NCI-H510A (cell line): ENCODE measurements around the gene CACHD1.

ENCODE experiments used
- DNase-seq: peaks from one replicate; lab custom pipeline; 2025; lab: John Stamatoyannopoulos, UW

The CACHD1 gene

DNA sequence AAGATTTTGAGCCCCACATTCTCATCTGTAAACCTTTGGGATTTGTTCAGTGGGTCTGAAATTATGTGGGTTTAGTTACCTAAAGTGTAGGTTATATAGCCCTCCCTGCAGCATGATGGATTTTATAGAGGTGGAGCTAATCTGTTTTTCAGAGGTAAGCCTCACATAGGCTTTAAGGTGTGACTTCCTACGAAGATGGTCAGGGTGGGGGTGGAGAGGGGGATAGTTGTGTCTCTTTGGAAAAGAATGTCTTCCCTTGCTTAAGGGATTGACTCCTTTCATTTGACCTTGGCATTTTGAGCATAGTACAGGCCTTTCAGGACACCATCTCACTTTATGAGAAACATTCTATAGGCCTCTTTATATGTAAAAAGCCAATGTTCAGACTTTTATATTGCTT is 3.4 kb downstream of the CACHD1 start:
- no peak for DNase-seq

DNA sequence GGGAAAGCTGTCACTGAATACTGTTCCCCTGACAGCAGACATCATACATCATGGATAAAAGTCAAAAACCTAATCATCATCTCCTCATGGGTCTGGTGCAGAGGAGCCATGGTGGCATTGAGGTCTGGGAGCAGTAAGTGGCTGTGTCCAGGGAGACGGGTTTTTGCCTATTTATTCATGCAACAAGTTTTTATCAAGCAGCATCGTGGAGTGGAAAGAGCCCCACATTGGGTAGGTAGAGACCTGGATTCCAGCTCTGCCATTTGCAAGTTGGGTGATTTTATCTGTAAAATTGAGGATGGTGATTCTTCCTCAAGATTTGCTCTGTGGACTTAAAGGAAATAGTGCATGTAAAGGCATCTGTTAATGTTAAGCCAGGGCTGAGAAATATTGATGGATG is 4.2 kb downstream of the CACHD1 start:
- no peak for DNase-seq

GRCh38 chr1:64474665-64475439 is 4.9 kb downstream of the CACHD1 start:
- no peak for DNase-seq

GRCh38 chr1:64476251-64476952 is 6.5 kb downstream of the CACHD1 start:
- no peak for DNase-seq

DNA sequence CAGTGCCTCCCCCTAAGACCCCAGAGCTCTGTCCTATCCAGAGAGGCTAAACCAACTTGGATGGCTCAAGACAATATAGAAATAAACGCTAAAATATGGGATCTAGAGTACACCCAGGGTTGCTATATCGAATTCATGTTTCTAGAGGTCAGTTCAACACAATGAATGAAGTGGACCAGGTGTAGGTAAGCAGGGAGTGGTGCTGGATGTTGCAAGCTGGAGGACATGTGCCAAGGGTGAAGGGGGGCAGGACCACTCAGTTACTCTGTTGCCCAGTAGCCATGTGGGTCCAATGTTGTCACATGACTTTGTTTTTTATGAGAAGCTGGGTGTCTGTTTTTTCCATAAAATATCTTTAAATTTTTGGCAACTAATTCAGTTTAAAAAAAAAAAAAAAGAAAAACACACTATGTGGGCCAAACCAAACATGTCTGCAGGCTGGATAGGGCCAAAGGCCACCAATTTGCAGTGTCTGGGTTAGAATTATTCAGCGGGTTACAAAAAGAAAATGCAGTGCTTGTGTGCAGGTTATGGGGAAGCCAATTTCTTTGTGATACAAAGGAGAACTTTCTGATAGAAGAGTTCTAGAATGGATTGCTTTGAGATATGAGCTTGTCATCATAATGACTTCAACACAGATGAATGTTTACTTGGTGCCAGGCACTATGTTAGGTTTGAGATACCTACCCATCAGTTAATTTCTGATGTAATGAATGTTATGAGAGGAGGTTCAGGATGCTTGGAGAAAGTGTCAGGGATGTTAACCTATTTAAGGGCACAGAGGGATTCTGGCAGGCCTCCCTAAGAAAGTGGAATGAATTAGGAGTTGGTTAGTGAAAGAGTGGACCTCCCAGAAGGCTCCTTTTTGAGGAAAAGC is 8.9 kb downstream of the CACHD1 start:
- DNase-seq = no peak

- DNase-seq = no peak
These were observed 9.9 kb downstream of the CACHD1 start for GRCh38 chr1:64479874-64480273.

GRCh38 chr1:64480999-64481772 is 11.3 kb downstream of the CACHD1 start:
- no peak for DNase-seq

DNA sequence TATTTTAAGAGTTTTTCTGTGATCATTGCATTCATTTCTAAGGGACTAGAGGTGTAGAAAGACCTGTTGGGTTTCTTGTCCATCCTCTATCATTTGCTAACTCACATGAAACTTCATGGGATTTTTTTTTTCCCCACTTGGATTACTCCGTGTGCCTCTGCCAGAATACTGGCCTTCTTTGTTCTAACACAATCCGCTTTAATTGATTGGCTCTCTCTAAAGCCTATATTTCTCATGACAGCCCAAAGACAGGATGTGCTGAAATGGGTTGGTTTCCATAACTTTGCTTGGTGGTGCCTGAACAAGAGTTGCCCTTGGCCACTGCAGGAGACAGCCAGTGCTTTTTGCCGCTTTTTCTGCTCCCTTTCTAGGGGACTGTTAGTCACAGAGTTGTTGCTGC is 12.2 kb downstream of the CACHD1 start:
- DNase-seq = no peak

- DNase-seq = no peak
These were observed 12.8 kb downstream of the CACHD1 start for GRCh38 chr1:64482720-64483119.

DNA sequence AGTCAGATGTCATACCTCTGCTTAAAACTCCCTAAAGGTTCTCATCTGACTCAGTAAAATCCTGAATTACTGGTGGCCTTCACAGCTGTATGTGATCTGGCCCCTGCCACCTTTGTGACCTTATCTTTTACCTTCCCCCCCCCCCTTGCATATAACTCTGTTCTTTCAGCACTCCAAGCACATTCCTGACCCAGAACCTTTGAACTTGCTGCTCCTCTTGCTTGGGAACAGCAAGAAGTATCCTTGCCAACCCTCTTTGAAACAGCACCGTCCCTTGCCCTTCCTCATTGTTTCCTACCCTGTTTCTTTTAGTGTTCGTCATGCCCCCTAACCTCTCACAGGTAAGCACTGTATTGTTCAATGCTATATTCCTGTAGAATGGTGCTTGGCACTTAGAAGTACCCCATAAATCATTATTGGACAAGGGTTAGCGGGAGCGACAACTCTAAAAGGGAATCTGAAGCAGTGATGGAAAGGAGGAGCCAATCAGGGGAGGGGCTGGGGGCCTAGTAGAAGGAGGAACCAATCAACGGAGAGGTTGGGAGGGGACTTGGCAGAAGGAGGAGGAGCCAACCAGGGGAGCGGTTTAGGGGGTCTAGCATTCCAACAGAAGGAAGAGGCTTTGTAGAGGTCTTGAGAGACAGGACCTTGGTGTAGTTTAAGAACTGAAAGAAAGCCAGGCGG is 13.9 kb downstream of the CACHD1 start:
- DNase-seq = no peak

DNA sequence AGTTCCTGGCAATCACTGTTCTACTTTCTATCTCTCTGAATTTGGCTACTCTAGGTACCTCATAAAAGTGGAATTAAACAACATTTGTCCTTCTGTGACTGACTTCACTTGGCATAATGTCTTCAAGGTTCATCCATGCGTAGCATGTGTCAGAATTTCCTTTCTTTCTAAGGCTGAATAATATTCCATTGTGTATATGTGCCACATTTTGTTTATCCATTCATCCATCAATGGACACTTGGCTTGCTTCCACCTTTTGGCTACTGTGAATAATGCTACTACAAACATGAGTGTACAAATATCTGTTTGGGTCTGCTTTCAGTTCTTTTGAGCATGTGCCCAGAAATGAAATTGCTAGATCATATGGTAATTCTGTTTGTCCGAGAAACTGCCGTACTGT is 14.7 kb downstream of the CACHD1 start:
- DNase-seq = no peak

- no peak for DNase-seq
These were observed 16.3 kb downstream of the CACHD1 start for GRCh38 chr1:64486193-64486592.

GRCh38 chr1:64487061-64487460 is 17.1 kb downstream of the CACHD1 start:
- no peak for DNase-seq

DNA sequence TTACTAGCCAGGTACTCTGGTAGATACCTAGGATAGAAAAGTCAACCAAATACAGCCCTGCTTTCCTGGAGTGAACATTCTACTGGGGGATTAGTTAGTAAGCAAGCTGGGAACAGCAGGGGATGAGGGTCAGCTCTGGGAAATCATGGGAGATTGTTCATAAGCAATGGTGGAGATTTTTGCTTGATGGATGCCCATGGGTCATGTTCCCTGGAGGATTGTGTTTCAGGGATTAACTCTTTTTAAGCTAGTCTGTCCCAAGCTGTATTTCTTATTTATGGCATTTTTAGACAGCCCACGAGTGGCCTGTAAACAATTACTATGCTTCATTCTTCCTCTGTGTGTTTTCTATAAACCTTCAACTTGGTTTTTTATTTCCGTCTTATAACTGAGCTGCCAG is 18.9 kb downstream of the CACHD1 start:
- DNase-seq = no peak

DNA sequence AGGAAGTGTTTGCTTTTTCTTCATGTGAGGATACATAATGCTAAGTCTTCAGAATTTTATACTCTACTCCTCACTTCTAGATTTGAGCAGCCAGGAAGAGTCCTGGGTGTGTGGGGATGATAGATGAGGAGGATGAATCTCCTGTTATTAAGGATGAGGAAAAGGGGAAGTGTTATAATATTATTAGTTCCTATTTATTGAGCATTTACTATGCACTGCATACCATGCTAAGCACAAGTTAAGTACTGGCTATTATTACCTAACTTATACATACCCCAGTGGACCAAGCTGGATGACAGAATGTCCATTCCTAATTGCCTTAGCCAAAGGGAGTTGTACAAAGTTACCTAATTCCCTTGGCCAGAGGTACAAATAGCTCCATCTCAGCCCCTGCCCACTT is 19.8 kb downstream of the CACHD1 start:
- no peak for DNase-seq

DNA sequence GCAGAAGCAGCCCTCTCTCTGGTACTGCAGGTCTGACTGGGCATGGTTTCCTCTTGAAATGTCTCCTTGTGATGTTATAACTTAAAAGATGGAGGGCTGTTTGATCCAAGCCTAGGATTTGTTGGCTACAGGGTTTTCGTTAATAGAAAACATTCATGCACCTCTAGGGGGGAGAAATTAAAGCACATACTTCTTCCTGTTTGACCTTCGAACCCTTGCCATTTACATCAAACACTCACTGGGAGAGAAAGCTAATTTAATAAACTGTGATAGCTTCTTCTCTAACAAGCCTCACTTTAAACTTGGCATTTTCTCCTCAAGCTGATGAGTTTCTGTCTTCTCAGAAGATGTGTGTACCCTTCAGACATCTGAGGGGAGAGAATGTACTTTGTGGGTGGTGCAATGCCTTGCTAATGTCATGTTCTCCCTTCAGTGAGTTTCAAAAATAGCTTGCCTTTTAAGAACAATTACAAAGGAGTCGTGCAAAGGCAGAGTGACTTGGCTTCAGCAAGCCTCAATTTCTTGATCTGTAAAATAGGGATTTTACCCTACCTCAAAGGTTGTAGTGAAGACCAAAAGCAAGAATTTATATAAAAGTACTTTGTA is 20.4 kb downstream of the CACHD1 start:
- no peak for DNase-seq

- DNase-seq = no peak
These were observed 22.5 kb downstream of the CACHD1 start for GRCh38 chr1:64492424-64492823.

- no peak for DNase-seq
These were observed 23.9 kb downstream of the CACHD1 start for GRCh38 chr1:64493831-64494230.

- no peak for DNase-seq
These were observed 24.7 kb downstream of the CACHD1 start for GRCh38 chr1:64494659-64495058.

DNA sequence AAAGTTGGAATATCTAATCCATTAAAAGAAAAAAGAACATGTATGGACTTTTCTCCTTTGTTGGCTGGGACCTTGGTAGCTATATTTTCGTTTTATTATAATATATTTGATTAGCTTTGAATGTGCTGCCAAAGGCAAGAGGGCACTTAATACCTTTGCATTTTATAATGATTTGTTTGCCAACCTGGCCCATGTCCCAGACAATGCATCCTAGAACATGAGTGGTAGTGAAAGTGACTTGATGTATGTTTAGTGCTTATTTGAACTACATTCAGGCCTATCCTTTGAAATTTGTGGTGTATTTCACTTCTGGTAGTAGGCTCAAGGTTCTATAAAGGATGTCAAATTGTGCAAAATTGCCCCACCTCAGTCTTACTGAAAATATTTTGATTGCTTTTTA is 25.9 kb downstream of the CACHD1 start:
- peak; percentile 56 for DNase-seq

GRCh38 chr1:64496606-64497005 is 26.7 kb downstream of the CACHD1 start:
- no peak for DNase-seq
